Type B pancreatic cell (in vitro differentiated cells): ENCODE data around the gene IL1RAPL1. TPM values are rescaled to one million over a fixed set of nuclear protein-coding genes. Genes with fewer than 3 reads are reported as not detected.

Source experiments
- DNase-seq: peaks from one replicate; pipeline ENCODE4 v3.0.0; 2021; ENCODE audit warnings: mixed read lengths; ENCODE audit not compliant: unreplicated experiment; ENCODE audit errors: extremely low spot score
- H3K27ac Mint-ChIP-seq: 2 replicates; pipeline ENCODE4 v1.8.0; 2021; ENCODE audit warnings: mild to moderate bottlenecking, mixed read lengths
- H3K27me3 Mint-ChIP-seq: 2 replicates; pipeline ENCODE4 v1.8.0; 2021; ENCODE audit warnings: mixed read lengths
- H3K36me3 Mint-ChIP-seq: 2 replicates; pipeline ENCODE4 v1.8.0; 2021; ENCODE audit warnings: mixed read lengths
- H3K4me1 Mint-ChIP-seq: one replicate; pipeline ENCODE4 v1.8.0; 2021; ENCODE audit warnings: mixed read lengths; ENCODE audit not compliant: unreplicated experiment
- H3K4me3 Mint-ChIP-seq: 2 replicates; pipeline ENCODE4 v1.8.0; 2021; ENCODE audit warnings: mild to moderate bottlenecking, mixed read lengths
- H3K9me3 Mint-ChIP-seq: 2 replicates; pipeline ENCODE4 v1.8.0; 2021; ENCODE audit warnings: mixed read lengths
- CTCF ChIP-seq: fragments of 200-600 bp; sonication (generic); conservative IDR thresholded peaks from 2 replicates; pipeline ENCODE4 v1.5.0; 2021; ENCODE audit warnings: antibody characterized with exemption, mild to moderate bottlenecking
- total RNA-seq: library from RNA; stranded (reverse); gene quantifications from 2 replicates; pipeline ENCODE4 v1.2.1, GENCODE V29; 2021; ENCODE audit warnings: low replicate concordance

The IL1RAPL1 gene
- total RNA-seq, 1 donor from 2014 or later: 2.6 TPM

DNA sequence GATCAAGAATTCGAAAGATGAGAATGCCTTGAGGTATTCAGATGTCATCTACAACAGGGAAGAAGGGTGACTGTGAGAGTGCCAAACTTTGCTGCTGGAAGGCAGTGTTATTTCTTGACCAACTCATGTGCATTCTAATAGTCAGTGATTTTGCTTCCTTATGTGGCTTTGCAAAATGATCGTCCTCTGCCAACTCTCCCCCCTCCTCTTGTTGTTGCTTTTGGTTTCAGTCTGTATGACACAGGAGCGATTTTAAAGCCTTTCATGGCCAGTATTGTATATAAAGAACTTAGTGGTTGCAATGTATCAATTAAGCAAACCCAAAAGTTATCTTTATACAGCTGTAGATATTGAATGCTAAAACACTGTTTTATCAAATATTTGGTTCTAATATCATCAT, 379.1 kb downstream of the IL1RAPL1 start:
- Mint-ChIP-seq H3K36me3 (no peaks in the 10 kb centered on the region), H3K9me3 (no peaks in the 10 kb centered on the region), H3K27me3 (no peaks in the 10 kb centered on the region), H3K4me3 (no peak overlapping the region), H3K4me1 (no peaks in the 10 kb centered on the region), H3K27ac (no peak overlapping the region)
- no peak for DNase-seq
- TF ChIP-seq CTCF: no peak

DNA sequence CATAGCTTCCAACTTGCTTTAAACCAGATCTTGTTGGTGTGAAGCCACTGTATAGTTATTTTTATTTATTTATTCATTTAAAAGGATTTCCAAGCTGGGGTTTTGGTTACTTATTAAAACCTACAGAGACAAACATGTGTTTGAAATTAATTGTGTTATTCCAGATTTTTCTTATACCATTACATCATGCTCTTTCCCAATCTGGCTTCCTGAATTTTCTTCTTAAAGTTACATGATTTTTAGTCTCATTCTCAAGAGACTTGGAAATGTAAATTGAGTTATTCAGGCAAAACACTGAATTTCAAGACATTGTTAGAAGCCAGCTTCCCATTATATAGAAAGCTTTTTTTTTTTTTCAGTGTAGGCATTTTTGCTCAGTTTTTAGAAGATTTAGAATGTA, 381.9 kb downstream of the IL1RAPL1 start:
- no peak for DNase-seq
- Mint-ChIP-seq H3K4me1 (no peaks in the 10 kb centered on the region), H3K27ac (no peak overlapping the region), H3K4me3 (no peak overlapping the region), H3K9me3 (peaks cover 6% of the 10 kb centered on the region), H3K27me3 (no peaks in the 10 kb centered on the region), H3K36me3 (no peaks in the 10 kb centered on the region)
- TF ChIP-seq CTCF: no peak

- no peak for DNase-seq
- no peaks in the 10 kb centered on the region for H3K4me1 Mint-ChIP-seq
- no peaks in the 10 kb centered on the region for H3K36me3 Mint-ChIP-seq
- H3K27ac Mint-ChIP-seq: no peak overlapping the region
- TF ChIP-seq CTCF: no peak
- no peaks in the 10 kb centered on the region for H3K9me3 Mint-ChIP-seq
- no peak overlapping the region for H3K4me3 Mint-ChIP-seq
- peaks cover 21% of the 10 kb centered on the region for H3K27me3 Mint-ChIP-seq
Measured at GRCh38 chrX:28979877-28980276, 392.6 kb downstream of the IL1RAPL1 start.

GRCh38 chrX:28981952-28982351, 394.7 kb downstream of the IL1RAPL1 start:
- H3K36me3 Mint-ChIP-seq: no peaks in the 10 kb centered on the region
- no peak for DNase-seq
- no peaks in the 10 kb centered on the region for H3K9me3 Mint-ChIP-seq
- peaks cover 24% of the 10 kb centered on the region for H3K27me3 Mint-ChIP-seq
- no peaks in the 10 kb centered on the region for H3K4me1 Mint-ChIP-seq
- TF ChIP-seq CTCF: no peak
- H3K4me3 Mint-ChIP-seq: no peak overlapping the region
- H3K27ac Mint-ChIP-seq: no peak overlapping the region

DNA sequence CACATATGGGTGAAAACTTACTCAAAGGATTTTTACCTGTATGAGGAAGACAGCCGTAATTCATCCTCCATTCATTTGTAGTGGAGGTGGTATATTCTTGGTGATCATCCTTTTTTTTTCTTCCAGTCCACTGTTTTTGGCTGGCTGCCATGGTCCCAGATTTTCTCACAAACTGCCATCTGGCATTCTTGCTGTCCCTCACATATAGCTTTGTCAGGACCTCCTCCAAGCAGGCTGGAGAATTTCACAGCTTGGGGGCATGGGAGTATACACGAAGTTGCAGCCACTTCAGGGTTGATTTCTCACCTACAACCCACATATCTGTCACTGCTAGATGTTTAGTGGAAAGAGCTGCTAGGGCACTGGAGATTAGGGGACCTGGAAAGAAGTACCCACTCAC, 401.0 kb downstream of the IL1RAPL1 start:
- H3K9me3 Mint-ChIP-seq: no peaks in the 10 kb centered on the region
- TF ChIP-seq CTCF: no peak
- no peak overlapping the region for H3K4me3 Mint-ChIP-seq
- no peaks in the 10 kb centered on the region for H3K36me3 Mint-ChIP-seq
- H3K27ac Mint-ChIP-seq: no peak overlapping the region
- H3K4me1 Mint-ChIP-seq: no peaks in the 10 kb centered on the region
- H3K27me3 Mint-ChIP-seq: peaks cover 19% of the 10 kb centered on the region
- DNase-seq: no peak
